ENCODE measurements around the gene RHOC.

DNA sequence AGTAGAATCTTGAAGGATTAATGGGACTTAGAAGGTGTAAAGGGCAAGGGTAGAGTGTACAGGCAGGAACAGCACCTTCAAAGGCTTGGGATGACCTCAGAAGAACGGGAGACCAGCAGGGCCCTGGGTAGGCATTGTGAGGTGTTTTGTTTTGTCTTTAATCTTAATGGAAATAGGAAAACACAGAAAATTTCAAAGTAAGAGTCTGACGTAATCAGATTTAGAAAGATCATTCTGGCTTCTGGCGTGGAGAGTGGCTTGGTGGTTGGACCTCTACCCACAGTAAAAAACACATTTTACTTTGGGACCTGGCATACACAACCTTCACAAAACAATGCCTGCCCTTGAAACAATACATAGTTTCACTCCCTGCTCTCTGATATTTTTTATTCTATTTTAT lies 28.3 kb downstream of the RHOC start:
- TF ChIP-seq POLR2A (IDR thresholded peaks at IDR 0.05; ENCODE audit: low read length) (no peak), GATA1 (IDR thresholded peaks at IDR 0.05; ENCODE audit: low read depth, low read length) (no peak)
